ENCODE results near the gene RAI1. TPM values are rescaled to one million over a fixed set of nuclear protein-coding genes. Genes with fewer than 3 reads are reported as not detected.

RAI1 gene
- total RNA-seq, 2 experiments from 2014 or later, result 17.1 to 49.4 TPM

DNA sequence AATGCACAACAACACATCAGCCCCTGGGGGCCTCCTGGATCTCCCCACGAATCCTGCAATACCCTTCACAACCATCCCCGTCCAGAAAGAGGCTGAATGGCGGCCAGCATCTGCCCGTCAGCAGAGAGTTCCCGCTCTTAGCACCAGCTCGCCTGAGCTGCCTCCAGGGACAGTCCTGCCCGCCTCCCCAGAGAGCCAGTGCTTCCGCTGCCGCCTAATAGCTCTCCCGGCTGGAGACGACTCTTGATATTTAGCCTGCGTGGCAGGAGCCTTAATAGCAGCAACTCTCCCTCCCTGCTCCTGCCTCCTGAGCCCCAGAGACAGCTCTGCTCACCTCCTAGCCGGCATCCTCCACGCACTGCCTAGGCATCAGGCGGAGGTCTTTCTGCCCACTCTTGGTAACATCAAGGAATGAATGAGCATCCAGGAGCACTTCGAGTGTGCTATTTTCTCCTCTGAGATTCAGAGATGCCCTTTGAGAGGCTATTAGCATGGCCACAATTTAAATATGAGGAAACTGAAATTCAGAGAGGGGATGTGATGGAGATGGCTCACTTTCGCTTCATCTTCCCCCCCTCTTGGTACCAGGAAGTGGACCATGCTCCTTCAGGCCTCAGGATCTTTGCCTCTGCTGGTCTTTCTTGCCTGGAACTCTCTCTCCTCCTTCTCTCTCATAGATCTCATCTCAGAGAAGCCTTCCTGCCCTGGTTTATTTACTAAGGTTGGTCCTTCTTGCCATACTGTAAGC lies 67.9 kb downstream of the RAI1 start:
- TF ChIP-seq EZH2phosphoT487 (IDR thresholded peaks at IDR 0.05; ENCODE audit: borderline replicate concordance, low read depth, low read length), result no peak
- TF ChIP-seq, protein P1, sequence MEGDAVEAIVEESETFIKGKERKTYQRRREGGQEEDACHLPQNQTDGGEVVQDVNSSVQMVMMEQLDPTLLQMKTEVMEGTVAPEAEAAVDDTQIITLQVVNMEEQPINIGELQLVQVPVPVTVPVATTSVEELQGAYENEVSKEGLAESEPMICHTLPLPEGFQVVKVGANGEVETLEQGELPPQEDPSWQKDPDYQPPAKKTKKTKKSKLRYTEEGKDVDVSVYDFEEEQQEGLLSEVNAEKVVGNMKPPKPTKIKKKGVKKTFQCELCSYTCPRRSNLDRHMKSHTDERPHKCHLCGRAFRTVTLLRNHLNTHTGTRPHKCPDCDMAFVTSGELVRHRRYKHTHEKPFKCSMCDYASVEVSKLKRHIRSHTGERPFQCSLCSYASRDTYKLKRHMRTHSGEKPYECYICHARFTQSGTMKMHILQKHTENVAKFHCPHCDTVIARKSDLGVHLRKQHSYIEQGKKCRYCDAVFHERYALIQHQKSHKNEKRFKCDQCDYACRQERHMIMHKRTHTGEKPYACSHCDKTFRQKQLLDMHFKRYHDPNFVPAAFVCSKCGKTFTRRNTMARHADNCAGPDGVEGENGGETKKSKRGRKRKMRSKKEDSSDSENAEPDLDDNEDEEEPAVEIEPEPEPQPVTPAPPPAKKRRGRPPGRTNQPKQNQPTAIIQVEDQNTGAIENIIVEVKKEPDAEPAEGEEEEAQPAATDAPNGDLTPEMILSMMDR (conservative IDR thresholded peaks at IDR 0.05; ENCODE audit: low read length), result no peak
- H3K4me2 ChIP-seq (ENCODE audit: low read length), result peak overlapping the region; percentile 87
- POLR2A ChIA-PET, result interaction anchor here (0.7 to 2.2 kb wide), 5 partner anchors 10 to 87 kb away, joined by 3 to 5 read pairs (median 4); no protein-coding TSS in a partner anchor
- H3K9me3 ChIP-seq (ENCODE audit: low read length), result no peaks in the 10 kb centered on the region
- H3K36me3 ChIP-seq (ENCODE audit: insufficient read depth, low read length), result no peaks in the 10 kb centered on the region; the same call in 1 of the 2 replicates
- DNase-seq (ENCODE audit: low spot score), result peak; percentile 61
- intact Hi-C loops (cut with micrococcal nuclease; ENCODE audit: unreplicated experiment), result no loop called here
- H4K20me1 ChIP-seq (ENCODE audit: insufficient read depth, low read length), result no peaks in the 10 kb centered on the region
- peak overlapping the region; percentile 41 for H3K4me3 ChIP-seq (ENCODE audit: low read depth, low read length, poor library complexity, severe bottlenecking)
- CTCF ChIA-PET (ENCODE audit: unreplicated experiment), result interaction anchor here (0.6 kb wide), 1 partner anchor 85 kb away, joined by 3 read pairs; no protein-coding TSS in a partner anchor
- H3K27ac ChIP-seq (ENCODE audit: low read depth, low read length, poor library complexity, severe bottlenecking), result peak overlapping the region; percentile 90
- peak overlapping the region; percentile 0; the same call in 1 of the 2 replicates for H2AFZ ChIP-seq (ENCODE audit: low read length)
- H3K79me2 ChIP-seq (ENCODE audit: insufficient read depth, low read depth, low read length), result peaks cover 15% of the 10 kb centered on the region
- no TSS peak for BruUV-seq (replicated peaks)
- H3K4me1 ChIP-seq (ENCODE audit: insufficient read depth, low read length, poor library complexity, severe bottlenecking), result peaks cover 65% of the 10 kb centered on the region
- no peaks in the 10 kb centered on the region for H3K9me2 ChIP-seq (ENCODE audit: insufficient read depth, low read length)

- DNase-seq (ENCODE audit: low spot score), result peak; percentile 86
- peak overlapping the region; percentile 0; the same call in 1 of the 2 replicates for H2AFZ ChIP-seq (ENCODE audit: low read length)
- peaks cover 22% of the 10 kb centered on the region for H3K79me2 ChIP-seq (ENCODE audit: insufficient read depth, low read depth, low read length)
- TF ChIP-seq EZH2phosphoT487 (IDR thresholded peaks at IDR 0.05; ENCODE audit: borderline replicate concordance, low read depth, low read length), result no peak
- peak overlapping the region; percentile 87 for H3K4me2 ChIP-seq (ENCODE audit: low read length)
- peak overlapping the region; percentile 41 for H3K4me3 ChIP-seq (ENCODE audit: low read depth, low read length, poor library complexity, severe bottlenecking)
- peaks cover 65% of the 10 kb centered on the region for H3K4me1 ChIP-seq (ENCODE audit: insufficient read depth, low read length, poor library complexity, severe bottlenecking)
- intact Hi-C loops (cut with micrococcal nuclease; ENCODE audit: unreplicated experiment), result no loop called here
- ChIA-PET CTCF (ENCODE audit: unreplicated experiment) (no interaction called here), POLR2A (interaction anchor here (0.6 to 2.2 kb wide), 6 partner anchors 9 to 86 kb away, joined by 3 to 5 read pairs (median 4); no protein-coding TSS in a partner anchor)
- H4K20me1 ChIP-seq (ENCODE audit: insufficient read depth, low read length), result no peaks in the 10 kb centered on the region
- peak overlapping the region; percentile 90 for H3K27ac ChIP-seq (ENCODE audit: low read depth, low read length, poor library complexity, severe bottlenecking)
- H3K9me3 ChIP-seq (ENCODE audit: low read length), result no peaks in the 10 kb centered on the region
- no TSS peak for BruUV-seq (replicated peaks)
- H3K36me3 ChIP-seq (ENCODE audit: insufficient read depth, low read length), result peaks cover 6% of the 10 kb centered on the region; the same call in 1 of the 2 replicates
- no peaks in the 10 kb centered on the region for H3K9me2 ChIP-seq (ENCODE audit: insufficient read depth, low read length)
Measured at GRCh38 chr17:17749921-17750320, 68.7 kb downstream of the RAI1 start.

DNA sequence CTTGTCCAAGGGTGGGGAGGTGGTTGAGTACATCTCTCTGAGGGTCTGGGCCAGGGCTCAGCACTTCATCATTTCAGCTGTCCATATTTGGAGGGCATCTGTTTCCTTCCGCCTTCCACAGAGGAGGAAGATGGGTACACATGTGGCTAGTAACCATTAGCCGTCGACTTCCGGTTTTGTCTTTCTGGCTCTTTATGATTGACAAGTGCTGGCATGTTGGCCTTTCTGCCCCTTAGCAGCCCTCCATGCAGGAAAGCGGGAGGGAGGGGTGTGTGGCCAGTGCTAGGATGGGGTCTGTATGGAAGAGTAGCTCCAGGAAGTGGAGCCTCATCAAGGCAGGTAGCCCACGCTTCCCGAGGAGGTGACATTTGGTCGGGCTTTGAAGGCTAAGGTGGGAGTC lies 69.6 kb downstream of the RAI1 start:
- intact Hi-C loops (cut with micrococcal nuclease; ENCODE audit: unreplicated experiment), result no loop called here
- H3K79me2 ChIP-seq (ENCODE audit: insufficient read depth, low read depth, low read length), result peaks cover 31% of the 10 kb centered on the region
- peak; percentile 87 for DNase-seq (ENCODE audit: low spot score)
- H3K27ac ChIP-seq (ENCODE audit: low read depth, low read length, poor library complexity, severe bottlenecking), result peak overlapping the region; percentile 90
- ChIA-PET CTCF (ENCODE audit: unreplicated experiment) (no interaction called here), POLR2A (interaction anchor here (1.0 to 2.2 kb wide), 2 partner anchors 10 to 15 kb away, joined by 3 to 5 read pairs; no protein-coding TSS in a partner anchor)
- H3K4me1 ChIP-seq (ENCODE audit: insufficient read depth, low read length, poor library complexity, severe bottlenecking), result peaks cover 74% of the 10 kb centered on the region
- TF ChIP-seq, protein P1 (conservative IDR thresholded peaks at IDR 0.05; ENCODE audit: low read length), result no peak
- TF ChIP-seq EZH2phosphoT487 (IDR thresholded peaks at IDR 0.05; ENCODE audit: borderline replicate concordance, low read depth, low read length), result no peak
- peaks cover 6% of the 10 kb centered on the region; the same call in 1 of the 2 replicates for H3K36me3 ChIP-seq (ENCODE audit: insufficient read depth, low read length)
- H3K9me3 ChIP-seq (ENCODE audit: low read length), result no peaks in the 10 kb centered on the region
- peak overlapping the region; percentile 19; the same call in 1 of the 2 replicates for H2AFZ ChIP-seq (ENCODE audit: low read length)
- H3K9me2 ChIP-seq (ENCODE audit: insufficient read depth, low read length), result no peaks in the 10 kb centered on the region
- H3K4me3 ChIP-seq (ENCODE audit: low read depth, low read length, poor library complexity, severe bottlenecking), result peak overlapping the region; percentile 59
- no peaks in the 10 kb centered on the region for H4K20me1 ChIP-seq (ENCODE audit: insufficient read depth, low read length)
- no TSS peak for BruUV-seq (replicated peaks)
- H3K4me2 ChIP-seq (ENCODE audit: low read length), result peak overlapping the region; percentile 87

Measured in OCI-LY7 (cell line).